ENCODE measurements around the gene MPV17L2. TPM values are rescaled to one million over a fixed set of nuclear protein-coding genes. Genes with fewer than 3 reads are reported as not detected.

The MPV17L2 gene
- total RNA-seq, 1 donor from 2014 or later, result 9.5 TPM

- intact Hi-C loops (cut with DNase I), result loop anchor here (5.0 kb wide), 1 partner anchor 88 kb away; no protein-coding TSS in a partner anchor
- TF ChIP-seq CTCF (IDR thresholded peaks at IDR 0.05), result no peak
- DNase-seq (ENCODE audit: low spot score in 2 of 2), result no peak
These were observed 28.9 kb upstream of the MPV17L2 start for GRCh38 chr19:18164072-18164471.

GRCh38 chr19:18165794-18166544 is 27.0 kb upstream of the MPV17L2 start:
- Histone ChIP-seq H3K4me1 (peaks cover 2 to 8% of the 10 kb centered on the region in 2 donors), H3K36me3 (peaks cover 52 to 53% of the 10 kb centered on the region in 2 donors), H3K9me3 (no peaks in the 10 kb centered on the region), H3K27ac (no peak overlapping the region), H3K27me3 (no peaks in the 10 kb centered on the region), H3K4me3 (no peak overlapping the region)
- no peak for DNase-seq (ENCODE audit: low spot score in 2 of 2)
- no peak for TF ChIP-seq CTCF (IDR thresholded peaks at IDR 0.05)
- intact Hi-C loops (cut with DNase I), result no loop called here

More at GRCh38 chr19:18164072-18164471, 28.9 kb upstream of the MPV17L2 start:
- Histone ChIP-seq H3K27me3 (no peaks in the 10 kb centered on the region), H3K9me3 (no peaks in the 10 kb centered on the region), H3K4me1 (peaks cover 4 to 15% of the 10 kb centered on the region in 2 donors), H3K27ac (no peak overlapping the region), H3K4me3 (no peak overlapping the region), H3K36me3 (peaks cover 52 to 53% of the 10 kb centered on the region in 2 donors)

GRCh38 chr19:18167011-18167410 is 26.0 kb upstream of the MPV17L2 start:
- TF ChIP-seq CTCF (IDR thresholded peaks at IDR 0.05), result no peak
- no peaks in the 10 kb centered on the region for H3K9me3 ChIP-seq
- H3K4me1 ChIP-seq, result peaks cover 0 to under 1% of the 10 kb centered on the region in 2 donors
- intact Hi-C loops (cut with DNase I), result no loop called here
- H3K4me3 ChIP-seq, result no peak overlapping the region
- peaks cover 52 to 53% of the 10 kb centered on the region in 2 donors for H3K36me3 ChIP-seq
- H3K27ac ChIP-seq, result no peak overlapping the region
- no peak for DNase-seq (ENCODE audit: low spot score in 2 of 2)
- H3K27me3 ChIP-seq, result no peaks in the 10 kb centered on the region

- Histone ChIP-seq H3K27me3 (no peaks in the 10 kb centered on the region), H3K36me3 (peaks cover 44 to 46% of the 10 kb centered on the region in 2 donors), H3K4me1 (peaks cover 0 to under 1% of the 10 kb centered on the region in 2 donors), H3K4me3 (no peak overlapping the region), H3K27ac (no peak overlapping the region), H3K9me3 (no peaks in the 10 kb centered on the region)
- DNase-seq (ENCODE audit: low spot score in 2 of 2), result no peak
- intact Hi-C loops (cut with DNase I), result no loop called here
- peak; percentile 60 to 78 (median 75) for TF ChIP-seq CTCF (IDR thresholded peaks at IDR 0.05)
These were observed 24.9 kb upstream of the MPV17L2 start for GRCh38 chr19:18167975-18168645.

GRCh38 chr19:18168673-18169381 is 24.2 kb upstream of the MPV17L2 start:
- TF ChIP-seq CTCF (IDR thresholded peaks at IDR 0.05), result no peak
- Histone ChIP-seq H3K4me1 (peaks cover 0 to 7% of the 10 kb centered on the region in 2 donors), H3K36me3 (peaks cover 40% of the 10 kb centered on the region in 2 donors), H3K27ac (no peak overlapping the region), H3K4me3 (no peak overlapping the region), H3K27me3 (no peaks in the 10 kb centered on the region), H3K9me3 (no peaks in the 10 kb centered on the region)
- intact Hi-C loops (cut with DNase I), result no loop called here
- no peak for DNase-seq (ENCODE audit: low spot score in 2 of 2)
